Activated T-helper 1 cell treated with anti-CD3 and anti-CD28 coated beads, Interleukin-12 subunit alpha, Interleukin-12 subunit beta, Interleukin-2, Interleukin-4 antibody, amounts not matched to agents 30 ng/mL and 10 ng/mL and 1 ng/mL, durations not matched to agents 14 hours and 24 hours and 36 hours (primary cell): ENCODE data around the gene CCDC122. TPM values are rescaled to one million over a fixed set of nuclear protein-coding genes. Genes with fewer than 3 reads are reported as not detected.
A peak's percentile ranks its signal among the peaks of the same experiment; 100 is the strongest.

Source experiments
- DNase-seq: peaks from one replicate; pipeline ENCODE4 v3.0.0; 2021; ENCODE audit warnings: low spot score
- H3K27ac Mint-ChIP-seq: one replicate; pipeline ENCODE4 v1.8.0; 2021; ENCODE audit warnings: mild to moderate bottlenecking, mixed read lengths
- H3K27me3 Mint-ChIP-seq: one replicate; pipeline ENCODE4 v1.8.0; 2022; ENCODE audit warnings: mild to moderate bottlenecking, moderate library complexity, mixed read lengths; ENCODE audit not compliant: insufficient read depth
- H3K36me3 Mint-ChIP-seq: one replicate; pipeline ENCODE4 v1.8.0; 2021; ENCODE audit warnings: low read depth, mixed read lengths
- H3K4me1 Mint-ChIP-seq: one replicate; pipeline ENCODE4 v1.8.0; 2021; ENCODE audit warnings: low read depth, mixed read lengths
- H3K4me3 Mint-ChIP-seq: one replicate; pipeline ENCODE4 v1.8.0; 2021; ENCODE audit warnings: mild to moderate bottlenecking, moderate library complexity, mixed read lengths
- H3K9me3 Mint-ChIP-seq: one replicate; pipeline ENCODE4 v1.8.0; 2021; ENCODE audit warnings: mixed read lengths
- intact Hi-C: fragments of 100-400 bp; cut with micrococcal nuclease; formaldehyde crosslinking; loops from one replicate; pipeline ENCODE4 v1.15.1; 2024
- total RNA-seq: library from RNA; stranded (reverse); gene quantifications from 2 replicates; pipeline ENCODE4 v1.2.3, GENCODE V29; 2022

CCDC122 gene
- total RNA-seq, 1 donor from 2014 or later = 1.5 TPM

GRCh38 chr13:43894438-43894837 lies 14.9 kb upstream of the CCDC122 start:
- Mint-ChIP-seq H3K9me3 (no peaks in the 10 kb centered on the region), H3K4me1 (no peaks in the 10 kb centered on the region), H3K36me3 (no peaks in the 10 kb centered on the region), H3K27ac (no peak overlapping the region), H3K27me3 (no peaks in the 10 kb centered on the region), H3K4me3 (no peak overlapping the region)
- DNase-seq = no peak
- intact Hi-C loops = no loop called here

GRCh38 chr13:43884222-43884621 lies 4.7 kb upstream of the CCDC122 start:
- Mint-ChIP-seq H3K27me3 (peaks cover 14% of the 10 kb centered on the region), H3K4me3 (no peak overlapping the region), H3K4me1 (peaks cover 13% of the 10 kb centered on the region), H3K9me3 (no peaks in the 10 kb centered on the region), H3K27ac (no peak overlapping the region), H3K36me3 (peaks cover 13% of the 10 kb centered on the region)
- DNase-seq = no peak
- intact Hi-C loops = loop anchor here (5.0 kb wide), 1 partner anchor 258 kb away; no protein-coding TSS in a partner anchor

- H3K27me3 Mint-ChIP-seq = peaks cover 16% of the 10 kb centered on the region
- H3K36me3 Mint-ChIP-seq = peaks cover 13% of the 10 kb centered on the region
- no peaks in the 10 kb centered on the region for H3K9me3 Mint-ChIP-seq
- intact Hi-C loops = loop anchor here (5.0 kb wide), 1 partner anchor 259 kb away; no protein-coding TSS in a partner anchor
- peaks cover 15% of the 10 kb centered on the region for H3K4me1 Mint-ChIP-seq
- no peak for DNase-seq
- H3K27ac Mint-ChIP-seq = no peak overlapping the region
- H3K4me3 Mint-ChIP-seq = no peak overlapping the region
Measured at GRCh38 chr13:43883631-43884030, 4.1 kb upstream of the CCDC122 start.

- no peak for DNase-seq
- H3K4me3 Mint-ChIP-seq = peak overlapping the region; percentile 17
- peaks cover 28% of the 10 kb centered on the region for H3K4me1 Mint-ChIP-seq
- peaks cover 17% of the 10 kb centered on the region for H3K27me3 Mint-ChIP-seq
- no peak overlapping the region for H3K27ac Mint-ChIP-seq
- intact Hi-C loops = loop anchor here (5.0 kb wide), 1 partner anchor 261 kb away; no protein-coding TSS in a partner anchor
- peaks cover 6% of the 10 kb centered on the region for H3K36me3 Mint-ChIP-seq
- H3K9me3 Mint-ChIP-seq = no peaks in the 10 kb centered on the region
Measured at GRCh38 chr13:43881580-43881979, 2.0 kb upstream of the CCDC122 start.

- no peak for DNase-seq
- Mint-ChIP-seq H3K27ac (no peak overlapping the region), H3K9me3 (no peaks in the 10 kb centered on the region), H3K27me3 (peaks cover 17% of the 10 kb centered on the region), H3K4me1 (peaks cover 28% of the 10 kb centered on the region), H3K36me3 (peaks cover 6% of the 10 kb centered on the region), H3K4me3 (no peak overlapping the region)
- intact Hi-C loops = loop anchor here (5.0 kb wide), 1 partner anchor 261 kb away; no protein-coding TSS in a partner anchor
Measured at GRCh38 chr13:43880926-43881325, 1.4 kb upstream of the CCDC122 start.

GRCh38 chr13:43880214-43880855 lies 795 bp upstream of the CCDC122 start:
- peaks cover 4% of the 10 kb centered on the region for H3K36me3 Mint-ChIP-seq
- peaks cover 17% of the 10 kb centered on the region for H3K27me3 Mint-ChIP-seq
- intact Hi-C loops = loop anchor here (5.0 kb wide), 1 partner anchor 262 kb away; no protein-coding TSS in a partner anchor
- peak overlapping the region; percentile 76 for H3K27ac Mint-ChIP-seq
- H3K4me1 Mint-ChIP-seq = peaks cover 28% of the 10 kb centered on the region
- no peaks in the 10 kb centered on the region for H3K9me3 Mint-ChIP-seq
- H3K4me3 Mint-ChIP-seq = peak overlapping the region; percentile 84
- no peak for DNase-seq

GRCh38 chr13:43879755-43880181 lies 228 bp upstream of the CCDC122 start, which contains the start of gene LACC1:
TSS of gene LACC1 (plus strand) at chr13:43879904. CDS start at chr13:43880986, 1,082 bp downstream.
- H3K27me3 Mint-ChIP-seq = peaks cover 17% of the 10 kb centered on the region
- H3K36me3 Mint-ChIP-seq = no peaks in the 10 kb centered on the region
- intact Hi-C loops = loop anchor here (1.0 to 10.0 kb wide), 6 partner anchors 263 to 1385 kb away; partner anchors contain the start of gene TSC22D1
- peak within 1 kb of the TSS; percentile 84 for H3K4me3 Mint-ChIP-seq
- H3K4me1 Mint-ChIP-seq = peaks cover 28% of the 10 kb centered on the region
- peak within 1 kb of the TSS; percentile 81 for H3K27ac Mint-ChIP-seq
- DNase-seq = no peak
- H3K9me3 Mint-ChIP-seq = no peaks in the 10 kb centered on the region

GRCh38 chr13:43877766-43878165 lies 1.8 kb downstream of the CCDC122 start:
- no peak for DNase-seq
- Mint-ChIP-seq H3K4me1 (peaks cover 28% of the 10 kb centered on the region), H3K4me3 (peak overlapping the region; percentile 54), H3K27ac (no peak overlapping the region), H3K27me3 (peaks cover 15% of the 10 kb centered on the region), H3K9me3 (no peaks in the 10 kb centered on the region), H3K36me3 (no peaks in the 10 kb centered on the region)
- intact Hi-C loops = loop anchor here (5.0 to 10.0 kb wide), 3 partner anchors 700 to 1383 kb away; partner anchors contain the start of gene TSC22D1

- H3K27me3 Mint-ChIP-seq = peaks cover 15% of the 10 kb centered on the region
- H3K4me3 Mint-ChIP-seq = peak overlapping the region; percentile 54
- H3K4me1 Mint-ChIP-seq = peaks cover 28% of the 10 kb centered on the region
- H3K36me3 Mint-ChIP-seq = no peaks in the 10 kb centered on the region
- intact Hi-C loops = loop anchor here (5.0 to 10.0 kb wide), 3 partner anchors 700 to 1383 kb away; partner anchors contain the start of gene TSC22D1
- H3K27ac Mint-ChIP-seq = no peak overlapping the region
- H3K9me3 Mint-ChIP-seq = no peaks in the 10 kb centered on the region
- DNase-seq = no peak
Measured at GRCh38 chr13:43877326-43877725, 2.2 kb downstream of the CCDC122 start.

GRCh38 chr13:43876366-43876765 lies 3.2 kb downstream of the CCDC122 start:
- Mint-ChIP-seq H3K9me3 (no peaks in the 10 kb centered on the region), H3K4me1 (peaks cover 25% of the 10 kb centered on the region), H3K27me3 (peaks cover 15% of the 10 kb centered on the region), H3K27ac (no peak overlapping the region), H3K36me3 (no peaks in the 10 kb centered on the region), H3K4me3 (no peak overlapping the region)
- no peak for DNase-seq
- intact Hi-C loops = loop anchor here (5.0 to 10.0 kb wide), 3 partner anchors 701 to 1382 kb away; partner anchors contain the start of gene TSC22D1

- Mint-ChIP-seq H3K27ac (no peak overlapping the region), H3K27me3 (peaks cover 9% of the 10 kb centered on the region), H3K36me3 (no peaks in the 10 kb centered on the region), H3K9me3 (no peaks in the 10 kb centered on the region), H3K4me3 (no peak overlapping the region), H3K4me1 (peaks cover 15% of the 10 kb centered on the region)
- intact Hi-C loops = loop anchor here (1.0 to 10.0 kb wide), 6 partner anchors 72 to 1380 kb away; partner anchors contain the start of gene TSC22D1
- no peak for DNase-seq
Measured at GRCh38 chr13:43874504-43875092, 4.9 kb downstream of the CCDC122 start.

- peaks cover 4% of the 10 kb centered on the region for H3K27me3 Mint-ChIP-seq
- H3K4me3 Mint-ChIP-seq = no peak overlapping the region
- H3K9me3 Mint-ChIP-seq = no peaks in the 10 kb centered on the region
- intact Hi-C loops = loop anchor here (5.0 to 10.0 kb wide), 3 partner anchors 70 to 1377 kb away; no protein-coding TSS in a partner anchor
- no peak for DNase-seq
- peaks cover under 1% of the 10 kb centered on the region for H3K4me1 Mint-ChIP-seq
- H3K36me3 Mint-ChIP-seq = no peaks in the 10 kb centered on the region
- no peak overlapping the region for H3K27ac Mint-ChIP-seq
Measured at GRCh38 chr13:43872181-43872580, 7.4 kb downstream of the CCDC122 start.

- H3K4me3 Mint-ChIP-seq = no peak overlapping the region
- H3K27me3 Mint-ChIP-seq = no peaks in the 10 kb centered on the region
- no peak overlapping the region for H3K27ac Mint-ChIP-seq
- no peak for DNase-seq
- H3K36me3 Mint-ChIP-seq = no peaks in the 10 kb centered on the region
- H3K9me3 Mint-ChIP-seq = no peaks in the 10 kb centered on the region
- H3K4me1 Mint-ChIP-seq = no peaks in the 10 kb centered on the region
- intact Hi-C loops = no loop called here
Measured at GRCh38 chr13:43865892-43866291, 13.6 kb downstream of the CCDC122 start.
